ENCODE data around the gene ZYG11B. TPM values are rescaled to one million over a fixed set of nuclear protein-coding genes. Genes with fewer than 3 reads are reported as not detected.
"Not testable (repeated sequence)": the region's sequence is repeated elsewhere in the genome, so short reads cannot be mapped to it uniquely, and the experiment has no call there.

Gene ZYG11B
- total RNA-seq, 1 experiment from 2014 or later, result 20.6 TPM

DNA sequence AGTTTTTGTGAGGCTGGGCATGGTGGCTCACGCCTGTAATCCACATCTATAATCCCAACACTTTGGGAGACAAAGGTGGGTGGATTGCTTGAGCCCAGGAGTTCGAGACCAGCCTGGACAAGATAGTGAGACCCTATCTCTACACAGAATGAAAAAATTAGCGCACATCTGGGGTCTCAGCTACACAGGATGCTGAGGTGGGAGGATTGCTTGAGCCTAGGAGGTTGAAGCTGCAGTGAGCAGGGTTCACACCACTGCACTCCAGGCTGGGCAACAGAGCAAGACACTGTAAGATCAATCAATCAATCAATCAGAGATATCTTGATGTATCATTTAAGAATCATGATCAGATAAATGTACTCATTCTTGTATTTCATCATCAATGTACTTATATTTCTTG, 7.1 kb downstream of the ZYG11B start:
- Histone ChIP-seq H2AK5ac (ENCODE audit: insufficient read length, low read length) (no peak overlapping the region), H3K23me2 (ENCODE audit: insufficient read length, low read depth, low read length, poor library complexity, severe bottlenecking) (no peaks in the 10 kb centered on the region), H3K4ac (ENCODE audit: low read depth, low read length) (no peak overlapping the region), H2BK12ac (ENCODE audit: insufficient read length, low read depth, low read length) (no peak overlapping the region), H2BK5ac (ENCODE audit: insufficient read length, low read length) (no peak overlapping the region), H2BK20ac (ENCODE audit: low read depth, low read length, poor library complexity, severe bottlenecking) (no peak overlapping the region), H2BK120ac (ENCODE audit: low read depth, low read length, poor library complexity, severe bottlenecking) (no peak overlapping the region), H3K27ac (ENCODE audit: insufficient read length, low read depth, low read length) (no peak overlapping the region), H3K56ac (ENCODE audit: insufficient read length, low read depth, low read length) (no peak overlapping the region), H2AFZ (ENCODE audit: low read length) (no peak overlapping the region), H3K27me3 (ENCODE audit: insufficient read depth, low read length) (no peaks in the 10 kb centered on the region), H3K4me1 (ENCODE audit: insufficient read depth, low read length) (no peaks in the 10 kb centered on the region), H2BK15ac (ENCODE audit: low read depth, low read length) (no peak overlapping the region), H3K9ac (ENCODE audit: extremely low read depth, insufficient read length, low read length) (no peak overlapping the region), H3K79me2 (ENCODE audit: insufficient read depth, low read length) (peaks cover 2% of the 10 kb centered on the region; the same call in 1 of the 2 replicates), H4K8ac (replicated peaks; ENCODE audit: insufficient read length, low read depth, low read length) (no peak overlapping the region), H4K20me1 (ENCODE audit: control insufficient read depth, insufficient read depth, insufficient read length) (no peaks in the 10 kb centered on the region), H3K18ac (ENCODE audit: insufficient read length, low read depth, low read length) (no peak overlapping the region), H3K79me1 (ENCODE audit: insufficient read depth, low read depth, low read length, poor library complexity, severe bottlenecking) (peaks cover 6% of the 10 kb centered on the region), H3K14ac (ENCODE audit: insufficient read depth, low read length) (no peak overlapping the region), H3K4me2 (ENCODE audit: insufficient read depth, insufficient read length, low read length) (no peak overlapping the region), H4K5ac (ENCODE audit: insufficient read length, low read depth, low read length) (no peak overlapping the region), H3K9me3 (ENCODE audit: control insufficient read depth, low read depth, low read length) (no peaks in the 10 kb centered on the region), H3T11ph (ENCODE audit: low read length) (no peak overlapping the region), H3K23ac (ENCODE audit: insufficient read length, low read depth, low read length) (no peak overlapping the region), H4K91ac (ENCODE audit: insufficient read length, low read depth, low read length) (no peak overlapping the region)
- no CpG with 5 or more reads among the region's 3 CpGs for WGBS (ENCODE audit: extremely low coverage, insufficient read length, low lambda C conversion rate)
- H3K4me1 Mint-ChIP-seq, result peaks cover 0 to 8% of the 10 kb centered on the region in 2 experiments; a peak in 2 of 4 replicates
- H3K27me3 Mint-ChIP-seq (ENCODE audit: low read depth), result no peaks in the 10 kb centered on the region
- DNase-seq, result no peak
- H3K36me3 Mint-ChIP-seq (ENCODE audit: insufficient read depth in 1 of 3, low read depth in 3 of 3), result peaks cover 3 to 8% (median 4%) of the 10 kb centered on the region in 3 experiments; a peak in 5 of 7 replicates
- TF ChIP-seq, protein P1, sequence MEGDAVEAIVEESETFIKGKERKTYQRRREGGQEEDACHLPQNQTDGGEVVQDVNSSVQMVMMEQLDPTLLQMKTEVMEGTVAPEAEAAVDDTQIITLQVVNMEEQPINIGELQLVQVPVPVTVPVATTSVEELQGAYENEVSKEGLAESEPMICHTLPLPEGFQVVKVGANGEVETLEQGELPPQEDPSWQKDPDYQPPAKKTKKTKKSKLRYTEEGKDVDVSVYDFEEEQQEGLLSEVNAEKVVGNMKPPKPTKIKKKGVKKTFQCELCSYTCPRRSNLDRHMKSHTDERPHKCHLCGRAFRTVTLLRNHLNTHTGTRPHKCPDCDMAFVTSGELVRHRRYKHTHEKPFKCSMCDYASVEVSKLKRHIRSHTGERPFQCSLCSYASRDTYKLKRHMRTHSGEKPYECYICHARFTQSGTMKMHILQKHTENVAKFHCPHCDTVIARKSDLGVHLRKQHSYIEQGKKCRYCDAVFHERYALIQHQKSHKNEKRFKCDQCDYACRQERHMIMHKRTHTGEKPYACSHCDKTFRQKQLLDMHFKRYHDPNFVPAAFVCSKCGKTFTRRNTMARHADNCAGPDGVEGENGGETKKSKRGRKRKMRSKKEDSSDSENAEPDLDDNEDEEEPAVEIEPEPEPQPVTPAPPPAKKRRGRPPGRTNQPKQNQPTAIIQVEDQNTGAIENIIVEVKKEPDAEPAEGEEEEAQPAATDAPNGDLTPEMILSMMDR (conservative IDR thresholded peaks at IDR 0.05), result no peak
- H3K9me3 Mint-ChIP-seq, result no peaks in the 10 kb centered on the region
- no peak overlapping the region for H3K4me3 Mint-ChIP-seq
- H3K27ac Mint-ChIP-seq, result no peak overlapping the region

DNA sequence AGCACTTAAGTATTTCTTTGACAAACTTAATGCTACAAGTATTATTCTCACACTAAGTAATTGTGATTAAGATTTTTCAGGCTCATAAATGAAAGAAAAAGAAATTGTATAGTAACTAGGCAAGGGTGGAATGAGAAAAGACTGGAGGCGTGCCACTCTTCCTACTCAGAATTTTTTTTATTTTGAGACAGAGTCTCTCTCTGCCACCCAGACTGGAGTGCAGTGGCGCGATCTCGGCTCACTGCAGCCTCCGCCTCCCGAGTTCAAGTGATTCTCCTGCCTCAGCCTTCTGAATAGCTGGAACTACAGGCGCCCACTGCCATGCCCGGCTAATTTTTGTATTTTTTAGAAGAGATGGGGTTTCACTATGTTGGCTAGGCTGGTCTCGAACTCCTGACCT, 9.1 kb downstream of the ZYG11B start:
- H3K18ac ChIP-seq (ENCODE audit: insufficient read length, low read depth, low read length); H2BK20ac ChIP-seq (ENCODE audit: low read depth, low read length, poor library complexity, severe bottlenecking); H3K4me2 ChIP-seq (ENCODE audit: insufficient read depth, insufficient read length, low read length); H4K8ac ChIP-seq (replicated peaks; ENCODE audit: insufficient read length, low read depth, low read length); H4K5ac ChIP-seq (ENCODE audit: insufficient read length, low read depth, low read length); H3K79me2 ChIP-seq (ENCODE audit: insufficient read depth, low read length); H4K91ac ChIP-seq (ENCODE audit: insufficient read length, low read depth, low read length); H2BK5ac ChIP-seq (ENCODE audit: insufficient read length, low read length); H3K27ac ChIP-seq (ENCODE audit: insufficient read length, low read depth, low read length); H3K27ac Mint-ChIP-seq; H2BK120ac ChIP-seq (ENCODE audit: low read depth, low read length, poor library complexity, severe bottlenecking); H3K79me1 ChIP-seq (ENCODE audit: insufficient read depth, low read depth, low read length, poor library complexity, severe bottlenecking); H3K23ac ChIP-seq (ENCODE audit: insufficient read length, low read depth, low read length); H3K27me3 Mint-ChIP-seq (ENCODE audit: low read depth); H2BK12ac ChIP-seq (ENCODE audit: insufficient read length, low read depth, low read length); H3K9me3 Mint-ChIP-seq; DNase-seq; H3K4ac ChIP-seq (ENCODE audit: low read depth, low read length); H3T11ph ChIP-seq (ENCODE audit: low read length); H3K23me2 ChIP-seq (ENCODE audit: insufficient read length, low read depth, low read length, poor library complexity, severe bottlenecking); H3K27me3 ChIP-seq (ENCODE audit: insufficient read depth, low read length); H3K36me3 Mint-ChIP-seq (ENCODE audit: insufficient read depth in 1 of 3, low read depth in 3 of 3); H3K4me1 Mint-ChIP-seq; H3K9me3 ChIP-seq (ENCODE audit: control insufficient read depth, low read depth, low read length); H4K20me1 ChIP-seq (ENCODE audit: control insufficient read depth, insufficient read depth, insufficient read length); H3K9ac ChIP-seq (ENCODE audit: extremely low read depth, insufficient read length, low read length); H3K4me3 Mint-ChIP-seq; H2AK5ac ChIP-seq (ENCODE audit: insufficient read length, low read length); H3K14ac ChIP-seq (ENCODE audit: insufficient read depth, low read length); H3K56ac ChIP-seq (ENCODE audit: insufficient read length, low read depth, low read length); H2BK15ac ChIP-seq (ENCODE audit: low read depth, low read length); H3K4me1 ChIP-seq (ENCODE audit: insufficient read depth, low read length); H2AFZ ChIP-seq (ENCODE audit: low read length): not testable (repeated sequence)
- no CpG with 5 or more reads among the region's 9 CpGs for WGBS (ENCODE audit: extremely low coverage, insufficient read length, low lambda C conversion rate)

All from H9 (cell line).